Stimulated activated CD4-positive, alpha-beta T cell treated with anti-CD3 and anti-CD28 coated beads, Interleukin-15, amount 100 ng/mL, for 24 hours (primary cell): ENCODE results near the gene MYO9A.
"Not testable (repeated sequence)": the region's sequence is repeated elsewhere in the genome, so short reads cannot be mapped to it uniquely, and the experiment has no call there.

Source experiments
- DNase-seq: peaks from one replicate; pipeline ENCODE4 v3.0.0-alpha.2; 2020

MYO9A gene

DNA sequence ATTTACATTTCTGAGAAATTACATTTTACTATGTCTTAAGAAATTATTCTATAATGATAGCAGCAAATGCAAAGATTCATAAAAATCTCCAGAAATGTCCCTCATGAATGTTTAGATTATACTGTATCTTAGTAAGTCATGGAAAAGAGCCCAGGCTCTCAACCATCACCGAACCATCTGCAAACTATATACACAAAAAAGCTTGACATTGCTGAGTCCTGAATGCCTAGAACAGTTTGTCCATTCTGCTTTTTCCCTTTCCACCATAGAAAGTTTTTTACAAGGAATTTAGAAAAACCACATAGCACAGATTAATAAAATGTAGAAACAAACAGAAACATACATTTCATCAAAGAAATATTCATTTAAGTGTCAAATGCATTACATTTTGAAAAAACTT lies 83.6 kb downstream of the MYO9A start:
- no peak for DNase-seq

DNA sequence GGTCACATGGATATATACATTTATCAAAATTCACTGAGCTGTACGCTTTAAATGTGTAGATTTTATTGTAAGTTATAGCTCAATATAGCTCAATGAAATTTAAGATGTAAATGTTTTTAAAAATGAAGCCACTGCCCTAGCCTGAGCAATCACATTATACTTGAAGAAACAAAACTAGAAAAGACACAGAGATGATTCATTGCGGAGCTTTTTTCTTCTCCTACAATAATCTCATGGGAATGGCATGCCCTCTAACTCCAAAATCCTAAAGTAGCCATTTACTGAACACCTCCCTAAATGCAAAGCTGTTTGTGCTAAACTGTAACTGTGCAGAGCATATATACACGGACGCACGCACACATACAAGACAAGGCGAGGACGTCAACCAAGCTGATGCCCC lies 84.2 kb downstream of the MYO9A start:
- DNase-seq = no peak

DNA sequence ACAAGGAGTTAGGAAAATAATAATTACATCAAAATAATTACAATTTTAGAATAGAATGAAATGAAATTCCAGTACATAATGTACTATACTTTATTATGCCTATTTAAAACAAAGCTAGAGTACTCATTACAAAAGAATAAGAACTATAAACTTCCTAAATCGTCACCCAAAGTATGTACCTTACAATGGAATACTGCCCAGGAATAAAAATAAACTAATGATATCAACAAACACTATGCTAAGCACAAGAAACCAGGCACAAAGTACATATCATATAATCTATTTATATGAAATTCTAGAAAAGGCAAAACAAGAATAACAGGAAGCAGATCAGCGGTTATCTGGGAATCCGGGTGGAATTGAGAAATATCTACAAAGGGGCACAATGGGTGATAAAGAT lies 84.7 kb downstream of the MYO9A start:
- no peak for DNase-seq

DNA sequence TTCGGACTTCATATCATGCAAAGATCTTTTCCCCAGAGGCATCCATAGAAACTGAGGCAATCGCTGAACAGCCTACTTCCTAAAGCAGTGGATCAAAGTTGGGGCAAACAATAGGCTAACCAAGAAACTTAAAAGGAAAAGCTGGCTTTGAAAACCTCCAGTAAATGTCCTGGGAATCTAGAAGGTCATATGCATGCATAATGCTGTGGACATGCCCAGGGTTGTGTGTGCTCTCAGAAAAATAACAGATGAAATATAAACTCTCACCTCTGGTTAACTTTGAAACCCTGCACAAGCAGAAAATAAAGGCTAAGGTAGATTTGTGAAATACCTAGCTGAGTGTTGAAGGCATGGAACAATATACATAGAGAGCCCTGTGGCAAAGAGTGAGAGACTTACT lies 96.3 kb downstream of the MYO9A start:
- DNase-seq = no peak

GRCh38 chr15:72020799-72021198 lies 97.2 kb downstream of the MYO9A start:
- DNase-seq = no peak

DNA sequence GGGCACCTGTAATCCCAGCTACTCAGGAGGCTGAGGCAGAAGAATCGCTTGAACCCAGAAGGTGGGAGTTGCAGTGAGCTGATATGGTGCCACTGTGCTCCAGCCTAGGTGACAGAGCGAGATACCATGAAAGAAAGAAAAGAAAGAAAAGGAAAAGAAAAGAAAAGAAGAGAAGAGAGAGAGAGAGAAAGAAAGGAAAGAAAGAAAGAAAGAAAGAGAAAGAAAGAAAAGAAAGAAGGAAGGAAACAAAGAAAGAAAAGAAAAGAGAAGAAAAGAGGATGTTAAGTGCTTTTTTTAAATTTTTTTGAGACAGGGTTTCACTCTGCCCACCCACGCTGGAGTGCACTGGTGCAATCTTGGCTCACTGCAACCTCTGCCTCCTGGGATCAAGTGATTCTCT lies 103.4 kb downstream of the MYO9A start:
- DNase-seq = not testable (repeated sequence)

DNA sequence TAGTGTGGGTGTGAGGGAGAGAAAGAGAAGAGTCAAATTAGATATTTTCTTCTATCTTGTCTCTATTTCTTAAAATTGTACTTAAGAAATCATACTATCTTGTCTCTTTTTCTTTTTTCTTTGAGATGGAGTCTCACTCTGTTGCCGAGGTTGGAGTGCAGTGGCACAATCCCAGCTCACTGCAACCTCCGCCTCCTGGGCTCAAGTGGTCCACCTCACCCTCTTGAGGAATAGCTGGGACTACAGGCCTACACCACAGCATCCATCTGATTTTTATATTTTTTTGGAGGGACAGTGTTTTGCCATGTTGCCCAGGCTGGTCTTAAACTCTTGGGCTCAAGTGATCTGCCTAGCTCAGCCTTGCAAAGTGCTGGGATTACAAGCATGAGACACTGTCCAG lies 104.2 kb downstream of the MYO9A start:
- DNase-seq = no peak

GRCh38 chr15:72011302-72011942 lies 106.5 kb downstream of the MYO9A start:
- DNase-seq = no peak

DNA sequence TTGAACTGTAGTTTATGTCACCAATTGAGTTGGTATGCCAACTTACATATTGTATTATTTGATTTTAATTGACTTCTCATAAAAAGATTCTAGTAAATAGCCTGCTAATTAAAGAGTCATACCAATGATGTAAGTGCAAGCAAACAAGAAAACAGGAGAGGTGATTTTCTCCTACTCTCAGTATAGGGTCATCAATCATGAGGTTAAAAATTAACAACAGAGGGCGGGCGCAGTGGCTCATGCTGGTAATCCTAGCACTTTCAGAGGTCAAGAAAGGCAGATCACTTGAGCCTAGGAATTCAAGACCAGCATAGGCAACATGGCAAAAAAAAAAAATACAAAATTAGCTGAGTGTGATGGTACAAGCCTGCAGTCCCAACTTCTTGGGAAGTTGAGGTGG lies 108.7 kb downstream of the MYO9A start:
- no peak for DNase-seq

DNA sequence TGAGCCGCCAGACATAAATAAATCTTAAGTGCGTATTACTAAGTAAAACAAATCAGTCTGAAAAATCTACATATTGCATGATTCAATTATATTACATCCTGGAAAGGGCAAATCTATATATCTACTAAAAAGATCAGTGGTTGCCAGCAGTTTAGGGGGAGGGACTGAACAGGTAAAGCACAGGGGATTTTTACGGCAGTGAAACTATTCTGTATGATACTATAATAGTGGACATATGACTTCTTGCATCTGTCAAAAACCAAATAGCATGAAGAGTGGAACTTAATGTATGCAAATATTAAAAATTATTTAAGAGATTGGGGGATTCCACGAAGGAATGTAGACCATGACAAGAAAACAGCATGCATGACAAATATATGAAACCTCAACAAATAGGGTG lies 111.6 kb downstream of the MYO9A start:
- DNase-seq = no peak

DNA sequence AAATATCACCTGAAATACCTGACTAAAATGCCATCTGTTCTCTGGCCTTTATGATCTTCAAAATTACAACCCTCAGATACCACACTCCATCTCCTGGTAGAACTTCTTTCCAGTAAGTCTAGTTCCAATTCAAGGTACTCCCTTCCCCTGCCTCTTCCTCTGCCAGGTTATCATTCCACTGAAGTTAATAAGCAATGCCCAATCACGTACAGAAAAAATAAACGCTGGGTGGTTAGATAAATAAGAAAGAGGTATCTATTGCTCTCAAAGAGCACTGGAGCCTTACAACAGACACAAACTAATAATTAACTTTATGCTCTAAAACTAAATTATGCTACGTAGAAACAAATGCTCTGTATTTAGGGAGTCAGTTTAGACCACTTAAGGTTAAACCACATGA lies 112.5 kb downstream of the MYO9A start:
- DNase-seq = no peak

- DNase-seq = no peak
These were observed 118.1 kb downstream of the MYO9A start for GRCh38 chr15:71999807-72000206.

GRCh38 chr15:71998717-71999116 lies 119.2 kb downstream of the MYO9A start:
- DNase-seq = not testable (repeated sequence)

- no peak for DNase-seq
These were observed 120.3 kb downstream of the MYO9A start for GRCh38 chr15:71997691-71998090.

DNA sequence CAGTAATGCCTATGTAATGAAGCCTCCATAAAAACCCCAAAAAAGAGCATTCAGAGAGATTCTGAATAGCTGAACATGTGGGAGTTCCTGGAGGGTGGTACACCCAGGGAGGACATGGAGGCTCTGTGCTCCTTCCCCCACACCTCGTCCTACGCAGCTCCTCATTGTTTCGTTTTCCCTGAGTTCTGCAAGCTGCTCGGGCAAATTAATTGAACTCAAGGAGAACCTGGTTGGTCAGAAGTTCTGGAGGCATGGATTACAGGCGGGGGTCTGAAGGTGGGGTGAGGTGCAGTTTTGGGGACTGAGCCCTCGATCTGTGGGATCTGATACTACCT lies 142.2 kb downstream of the MYO9A start:
- DNase-seq = no peak

DNA sequence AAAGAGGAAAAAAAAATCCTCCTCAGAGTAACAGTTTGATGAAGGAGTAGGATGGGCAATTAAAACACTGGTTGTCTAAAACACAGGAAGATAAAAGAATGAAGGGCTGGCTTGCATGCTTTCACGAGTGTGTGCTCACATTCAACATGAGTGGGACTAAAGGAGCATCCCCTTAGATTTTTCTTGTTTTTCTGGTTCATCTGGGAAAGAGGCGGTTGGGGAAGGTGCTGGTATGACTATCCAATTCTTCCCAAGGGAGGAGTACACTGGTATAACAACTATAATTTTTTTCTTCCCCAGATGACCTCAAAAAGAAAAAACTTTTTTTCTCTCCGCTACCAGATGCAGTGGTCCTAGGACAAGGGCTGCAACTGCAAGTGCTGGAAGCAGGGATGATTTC lies 143.7 kb downstream of the MYO9A start:
- DNase-seq = no peak

- no peak for DNase-seq
These were observed 144.6 kb downstream of the MYO9A start for GRCh38 chr15:71973366-71973765.

DNA sequence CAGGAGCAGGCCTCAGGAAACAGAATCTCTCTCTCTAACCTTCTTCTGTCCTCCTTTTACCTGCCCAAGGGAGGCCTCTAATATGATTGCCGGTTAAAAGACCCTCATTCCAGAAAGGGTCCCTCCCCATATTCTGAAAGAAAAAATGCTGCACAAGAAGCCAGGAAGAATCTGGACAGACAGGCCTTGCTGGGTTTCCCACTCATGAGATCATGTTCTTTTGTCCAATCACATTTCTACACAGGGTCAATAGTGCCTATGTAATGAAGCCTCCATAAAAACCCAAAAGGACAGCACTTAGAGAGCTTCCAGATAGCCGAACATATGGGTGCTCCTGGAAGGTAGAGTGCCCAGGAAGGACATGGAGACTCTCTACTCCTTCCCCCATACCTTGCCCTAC lies 146.0 kb downstream of the MYO9A start:
- no peak for DNase-seq

DNA sequence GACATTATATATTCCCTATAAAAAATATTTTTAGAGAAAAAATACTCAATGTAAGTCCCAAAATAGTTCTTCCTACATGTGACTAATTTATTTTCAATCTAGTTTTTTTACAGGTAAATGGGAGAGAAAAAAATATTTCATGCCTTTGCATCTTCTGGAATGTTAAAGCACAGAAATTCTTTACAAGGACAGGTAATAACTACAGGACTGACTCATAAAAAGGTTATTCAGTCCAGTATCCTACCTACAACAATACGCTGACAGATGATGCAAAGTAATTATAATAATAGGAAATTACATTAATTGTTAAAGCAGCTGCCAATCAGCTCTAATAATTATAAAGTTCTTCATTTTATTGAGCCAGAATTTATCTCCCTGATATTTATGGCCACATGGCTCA lies 147.5 kb downstream of the MYO9A start:
- no peak for DNase-seq

GRCh38 chr15:71962537-71962936 lies 155.4 kb downstream of the MYO9A start:
- no peak for DNase-seq

DNA sequence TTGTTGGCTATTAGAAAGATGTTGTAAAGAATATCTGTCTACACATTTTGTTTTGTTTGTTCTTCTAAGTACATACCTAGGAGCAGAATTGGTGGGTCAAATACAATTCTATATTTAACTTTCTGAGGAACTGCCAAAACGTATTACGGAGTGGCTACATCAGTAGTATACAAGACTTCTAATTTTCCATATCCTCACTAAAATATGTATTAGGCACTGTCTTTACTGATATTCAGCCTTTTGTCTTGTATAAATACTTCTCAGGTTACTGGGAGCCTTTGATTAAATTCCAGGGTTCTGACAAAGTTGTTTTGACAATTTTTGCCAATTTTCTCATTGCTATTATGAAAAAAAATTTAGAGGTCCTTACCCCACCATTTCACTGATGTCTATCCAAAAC lies 160.9 kb downstream of the MYO9A start:
- DNase-seq = no peak

- DNase-seq = no peak
These were observed 166.8 kb downstream of the MYO9A start for GRCh38 chr15:71951134-71951533.

GRCh38 chr15:71945012-71945411 lies 172.9 kb downstream of the MYO9A start:
- DNase-seq = no peak

DNA sequence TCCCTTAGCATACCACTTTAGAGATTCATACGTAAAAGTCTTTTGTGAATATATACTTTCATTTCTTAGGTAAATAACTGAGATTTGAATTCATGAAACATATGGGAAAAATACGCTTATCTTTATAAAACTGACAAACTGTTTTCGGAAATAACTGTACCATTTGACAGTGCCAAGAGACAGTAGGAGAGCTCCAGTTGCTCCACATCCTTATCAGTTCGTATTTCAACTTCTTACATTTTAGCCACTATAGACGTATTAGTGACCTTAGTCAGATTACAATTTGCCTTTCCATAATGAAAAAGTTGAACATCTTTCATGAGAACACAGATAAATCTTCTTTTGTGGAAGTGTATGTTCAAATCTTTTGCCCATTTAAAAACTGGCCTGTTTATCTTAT lies 174.1 kb downstream of the MYO9A start:
- no peak for DNase-seq

DNA sequence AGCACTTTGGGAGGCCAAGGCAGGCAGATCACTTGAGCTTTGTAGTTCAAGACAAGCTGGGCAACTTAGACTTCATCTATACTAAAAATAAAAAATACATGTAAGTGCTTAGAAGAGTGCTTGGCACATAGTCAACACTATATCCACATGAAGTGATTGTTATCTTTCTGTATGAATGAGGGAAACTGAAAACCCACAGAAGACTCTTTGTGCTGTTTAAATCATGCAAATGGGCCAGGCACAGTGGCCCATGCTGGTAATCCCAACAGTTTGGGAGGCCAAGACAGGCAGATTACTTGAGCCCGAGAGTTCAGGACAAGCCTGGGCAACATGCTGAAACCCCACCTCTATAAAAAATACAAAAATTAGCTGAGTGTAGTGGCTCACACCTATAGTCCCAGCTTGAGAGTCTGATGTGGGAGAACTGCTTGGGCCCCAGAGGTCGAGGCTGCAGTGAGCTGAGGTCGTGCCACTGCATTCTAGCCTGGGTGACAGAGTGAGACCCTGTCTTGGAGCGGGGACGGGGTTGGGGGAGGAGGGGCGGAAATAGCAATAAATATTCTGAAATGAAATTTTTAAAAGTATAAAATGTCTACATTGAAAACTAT lies 177.9 kb downstream of the MYO9A start:
- DNase-seq = no peak
